Inferior parietal cortex (tissue), 1 donor: ENCODE measurements around the gene PPP1R1C.
A peak's percentile ranks its signal among the peaks of the same experiment; 100 is the strongest.

Experiments
- DNase-seq: peaks from one replicate; pipeline ENCODE4 v3.0.0-alpha.2; 2016; ENCODE audit errors: extremely low spot score

Gene PPP1R1C

DNA sequence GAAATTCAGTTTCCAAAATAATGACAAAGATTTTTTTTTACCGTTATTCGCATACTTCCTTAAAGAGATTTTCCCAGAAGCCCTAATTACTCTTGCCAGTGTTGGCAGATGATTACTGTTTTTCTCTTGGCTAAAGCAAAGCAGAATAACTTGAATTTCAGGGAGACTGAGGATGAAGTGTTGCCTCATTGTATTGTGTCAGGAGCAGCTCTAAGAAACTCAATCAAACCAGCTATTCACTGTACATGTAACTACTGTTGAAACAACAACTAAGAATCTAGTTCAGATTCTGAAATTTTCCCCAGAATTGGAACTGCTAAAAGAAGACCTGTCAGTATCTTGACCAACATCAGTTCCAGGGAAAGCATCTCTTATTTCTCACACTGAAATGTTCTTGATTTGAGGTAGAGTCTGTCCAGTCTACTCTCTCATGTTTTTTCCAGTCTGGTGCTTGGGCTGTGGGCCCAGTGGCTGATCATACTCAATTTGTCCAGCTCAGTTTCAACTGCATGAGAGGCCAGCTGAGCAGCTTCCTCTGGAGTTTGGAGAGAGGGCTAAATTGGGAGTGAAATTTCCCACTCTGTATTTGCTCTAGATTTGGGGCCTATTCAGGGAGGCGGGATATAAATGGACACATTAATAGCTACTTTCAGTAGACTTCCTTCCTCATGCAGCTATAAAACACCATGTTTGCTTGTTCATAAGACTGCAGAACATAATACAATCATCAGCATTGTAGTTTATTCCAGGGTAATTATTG lies 78.5 kb downstream of the PPP1R1C start:
- no peak for DNase-seq

- DNase-seq: no peak
Observed at GRCh38 chr2:182066400-182067087, 80.9 kb downstream of the PPP1R1C start.

DNA sequence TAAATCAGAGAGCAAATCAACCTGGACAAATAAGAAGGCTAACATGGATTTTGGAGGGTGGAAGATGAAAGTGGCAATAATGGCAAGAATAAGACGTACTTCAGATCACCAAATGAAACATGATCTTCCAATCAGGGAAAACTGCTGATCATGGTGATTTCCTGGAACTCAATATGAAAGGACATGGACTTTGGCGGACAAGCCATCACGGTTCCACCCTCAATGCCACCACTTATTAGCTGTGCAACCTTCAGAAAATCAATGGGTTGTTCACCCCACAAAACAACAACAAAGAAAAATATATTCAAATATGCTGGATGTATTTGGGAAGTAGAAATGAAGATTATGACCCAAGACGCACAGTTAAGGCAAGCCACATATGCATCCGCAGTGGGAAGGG lies 81.7 kb downstream of the PPP1R1C start:
- no peak for DNase-seq

DNA sequence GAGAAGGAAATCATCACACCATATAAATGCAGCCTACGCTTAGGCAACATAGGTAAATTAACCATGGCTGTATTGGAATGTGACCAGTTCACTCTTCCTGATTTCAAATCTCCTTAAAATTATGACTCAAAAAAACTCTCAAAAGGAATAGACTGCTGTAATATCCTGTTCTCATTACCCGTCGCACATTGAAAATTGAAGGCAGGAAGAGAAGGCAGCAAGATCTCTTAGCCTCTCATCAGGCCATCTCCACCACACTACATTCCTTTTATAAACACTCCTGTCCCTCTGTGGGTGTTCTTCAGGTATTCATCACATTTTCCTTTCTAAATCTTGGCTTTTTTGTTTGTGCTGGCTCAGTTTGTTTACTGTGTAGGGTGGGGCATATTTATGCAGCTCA lies 83.2 kb downstream of the PPP1R1C start:
- no peak for DNase-seq

GRCh38 chr2:182069416-182069815 lies 83.8 kb downstream of the PPP1R1C start:
- DNase-seq: no peak

- DNase-seq: no peak
Observed at GRCh38 chr2:182069908-182070307, 84.3 kb downstream of the PPP1R1C start.

GRCh38 chr2:182070736-182071135 lies 85.1 kb downstream of the PPP1R1C start:
- DNase-seq: no peak

DNA sequence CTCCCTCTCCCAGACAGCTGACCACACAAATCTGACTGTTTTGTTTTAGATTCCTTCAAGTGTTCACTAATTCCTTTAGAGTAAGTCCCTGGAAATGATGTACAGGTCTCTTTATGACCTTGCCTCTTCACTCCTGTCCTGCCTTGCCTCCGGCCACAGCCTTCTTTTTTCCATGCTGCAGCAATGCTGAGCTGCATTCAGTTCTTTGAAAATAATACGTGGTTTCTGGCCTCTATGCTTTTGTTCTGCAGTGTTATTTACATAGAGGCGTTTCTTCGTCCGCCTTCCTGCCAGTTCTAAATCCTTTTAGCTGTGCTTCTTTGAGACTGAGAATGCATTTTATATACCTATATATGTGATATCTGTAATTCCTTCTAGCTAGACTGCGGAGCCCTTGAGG lies 87.2 kb downstream of the PPP1R1C start:
- no peak for DNase-seq

DNA sequence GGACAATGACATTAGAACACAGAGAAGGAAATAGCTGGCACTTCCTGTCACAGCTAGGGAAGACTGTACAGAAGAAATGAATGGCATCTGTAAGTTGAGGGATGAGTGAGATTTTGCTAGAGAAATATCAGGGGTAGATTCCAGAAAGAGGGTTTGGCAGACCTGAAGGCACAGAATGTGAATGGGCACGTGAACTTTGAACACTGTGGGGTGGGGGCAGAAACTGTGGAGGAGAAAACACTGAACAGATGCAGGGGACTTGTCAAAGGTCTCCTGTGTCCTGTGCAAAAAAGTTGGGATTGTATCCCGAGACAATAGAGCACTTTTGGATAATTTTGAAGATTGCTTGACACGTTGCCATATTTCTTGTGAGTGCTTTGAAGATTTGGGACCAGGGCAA lies 88.0 kb downstream of the PPP1R1C start:
- DNase-seq: no peak

- DNase-seq: no peak
Observed at GRCh38 chr2:182077023-182077422, 91.4 kb downstream of the PPP1R1C start.

GRCh38 chr2:182077448-182078142 lies 91.9 kb downstream of the PPP1R1C start:
- DNase-seq: peak; percentile 84

DNA sequence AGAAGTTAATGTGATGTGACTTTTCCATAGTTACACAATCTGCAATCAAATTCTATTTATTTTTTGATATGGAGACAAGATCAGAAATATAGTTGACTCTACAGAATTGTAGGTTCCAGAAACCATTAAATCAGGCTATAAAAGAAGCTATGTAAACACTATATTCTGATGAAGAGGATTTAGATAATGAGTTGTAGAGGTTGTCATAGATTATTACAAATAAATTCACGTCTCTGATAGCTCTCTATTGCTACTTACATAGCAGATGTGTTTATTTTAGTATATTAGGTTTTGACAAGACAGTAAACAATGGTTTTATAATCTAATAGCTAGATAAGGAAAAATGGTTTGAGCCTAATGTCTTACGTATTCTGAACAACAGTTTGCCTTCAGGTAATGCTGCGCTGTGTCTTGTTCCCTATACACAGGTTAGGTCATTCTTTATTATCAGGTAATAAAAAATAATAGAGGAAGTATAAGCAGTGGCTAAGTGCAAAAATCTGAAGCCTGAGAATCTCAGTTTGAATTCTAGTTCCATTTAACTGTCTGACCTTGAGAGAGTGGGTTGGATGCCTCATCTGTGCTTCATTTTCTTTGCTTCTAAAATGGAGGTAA lies 93.4 kb downstream of the PPP1R1C start:
- no peak for DNase-seq

DNA sequence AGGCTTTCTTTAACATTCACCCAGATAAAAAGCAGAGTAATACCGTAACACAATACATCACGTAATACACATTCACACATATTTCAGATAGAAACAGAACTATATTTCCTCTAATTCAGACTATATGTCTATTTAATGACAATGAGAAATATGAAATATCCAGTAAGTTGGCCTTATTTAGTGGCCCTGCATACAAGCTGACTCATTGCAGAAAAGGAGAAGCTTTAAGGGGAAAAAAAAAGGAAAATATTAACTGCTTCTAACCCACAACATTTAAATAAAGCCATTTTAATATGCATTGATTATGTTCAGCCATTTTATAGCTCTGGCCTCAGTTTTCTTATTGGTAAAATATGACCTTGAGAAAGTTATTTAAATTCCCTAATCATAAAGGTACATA lies 94.8 kb downstream of the PPP1R1C start:
- DNase-seq: no peak

GRCh38 chr2:182081602-182082260 lies 96.1 kb downstream of the PPP1R1C start:
- no peak for DNase-seq

DNA sequence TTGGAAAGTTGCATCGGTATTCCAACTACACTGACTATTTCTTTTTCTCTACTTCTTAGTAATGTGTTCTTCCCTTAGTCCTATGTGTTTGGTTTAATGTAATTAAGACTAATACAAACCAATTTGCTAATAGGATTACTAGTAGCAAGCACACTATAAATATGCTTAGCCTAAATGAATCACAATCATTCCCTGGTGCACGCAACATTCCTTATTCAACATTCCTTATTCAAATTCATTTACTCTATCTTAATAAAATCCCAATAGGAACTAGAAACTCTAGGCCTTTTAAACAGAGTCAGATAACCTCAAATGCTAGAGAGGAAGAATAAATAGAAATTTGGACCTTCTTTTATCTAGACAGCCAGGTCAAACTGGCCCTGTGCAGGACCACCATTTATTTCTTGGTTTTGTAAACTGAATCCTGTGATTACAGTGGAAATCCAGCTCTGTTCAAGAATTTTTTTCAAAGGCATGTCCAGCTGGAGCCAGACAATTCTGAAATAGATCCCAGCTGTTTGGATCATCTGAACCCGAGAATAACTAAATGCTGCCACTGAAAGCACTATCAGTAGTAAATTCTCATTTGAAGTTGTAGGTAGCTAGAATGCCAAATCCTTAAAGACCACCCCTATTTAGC lies 103.1 kb downstream of the PPP1R1C start:
- no peak for DNase-seq

- no peak for DNase-seq
Observed at GRCh38 chr2:182090486-182090885, 104.8 kb downstream of the PPP1R1C start.

DNA sequence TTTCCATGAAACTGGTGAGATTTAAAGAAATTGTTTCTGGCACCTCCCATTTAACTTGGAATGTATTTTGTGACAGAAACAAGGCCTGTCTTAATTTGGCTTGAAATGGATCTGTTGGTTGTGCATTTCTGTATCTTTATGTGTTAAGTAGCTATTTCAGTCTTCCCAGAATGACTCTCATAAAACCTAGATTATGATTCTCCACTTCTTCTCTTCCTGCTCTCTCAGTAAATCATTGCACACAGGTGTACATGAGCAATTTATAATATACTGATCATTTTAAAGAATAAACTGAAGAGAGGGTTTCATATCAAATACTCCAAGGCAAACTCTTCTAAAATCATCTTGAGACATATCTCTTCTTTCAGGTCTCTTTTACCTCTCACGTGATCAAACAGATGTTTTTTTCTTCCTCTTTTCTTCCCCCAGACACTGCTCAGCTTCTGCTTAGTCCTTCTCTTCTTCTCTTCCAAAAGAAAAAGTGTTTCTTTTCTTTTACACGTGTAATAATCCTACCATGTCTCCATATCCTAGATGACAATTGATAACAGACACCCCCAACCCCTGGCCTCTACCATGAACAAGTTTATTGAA lies 112.0 kb downstream of the PPP1R1C start:
- DNase-seq: no peak

GRCh38 chr2:182098648-182099047 lies 113.0 kb downstream of the PPP1R1C start:
- no peak for DNase-seq

DNA sequence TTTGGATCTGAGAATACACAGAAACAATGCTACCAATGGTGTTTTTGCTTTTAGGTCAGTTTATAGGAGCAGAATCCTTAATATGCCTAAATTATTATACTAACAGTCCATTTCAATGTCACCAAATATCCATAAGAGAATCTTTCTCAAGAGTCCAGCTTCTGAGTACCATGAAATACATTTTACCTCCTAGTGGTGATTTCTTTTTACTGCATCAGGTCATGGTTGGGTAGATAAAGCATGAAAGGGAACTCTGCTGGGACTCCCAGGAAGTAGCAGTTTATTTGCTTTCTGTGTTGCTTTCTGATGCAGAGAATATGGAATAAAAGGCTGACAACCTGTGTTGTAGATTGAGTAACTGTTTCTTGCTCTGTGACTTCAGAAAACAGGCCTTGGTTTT lies 115.6 kb downstream of the PPP1R1C start:
- no peak for DNase-seq

DNA sequence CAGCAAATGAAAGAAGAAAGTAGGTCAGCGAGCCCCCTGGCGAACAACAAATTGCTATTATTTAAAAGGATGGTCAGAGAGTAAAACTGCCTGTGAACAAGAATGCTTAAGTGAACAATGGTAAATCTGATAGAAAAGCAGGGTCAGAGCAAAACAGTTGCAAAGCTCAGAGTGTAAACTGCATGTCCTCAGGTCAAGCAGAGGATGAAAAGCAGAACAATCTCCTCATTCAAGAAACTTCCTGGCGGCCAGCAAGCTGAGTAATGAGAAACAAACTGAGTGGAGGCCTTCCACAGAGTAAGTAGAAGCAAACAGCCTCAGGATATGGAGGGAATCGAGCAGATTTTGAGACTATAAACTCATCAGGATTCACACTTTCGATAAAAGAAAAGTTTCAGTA lies 117.9 kb downstream of the PPP1R1C start:
- no peak for DNase-seq

- no peak for DNase-seq
Observed at GRCh38 chr2:182110347-182110746, 124.7 kb downstream of the PPP1R1C start.
